Measurements from ENCODE around the gene FER. TPM values are rescaled to one million over a fixed set of nuclear protein-coding genes. Genes with fewer than 3 reads are reported as not detected.
"Not testable (repeated sequence)": the region's sequence is repeated elsewhere in the genome, so short reads cannot be mapped to it uniquely, and the experiment has no call there.

FER gene
- total RNA-seq, 4 donors from 2014 or later, result 16.1 to 25.7 (median 19.1) TPM

GRCh38 chr5:108762660-108763059 is 15.0 kb downstream of the FER start:
- TF ChIP-seq, protein P1, sequence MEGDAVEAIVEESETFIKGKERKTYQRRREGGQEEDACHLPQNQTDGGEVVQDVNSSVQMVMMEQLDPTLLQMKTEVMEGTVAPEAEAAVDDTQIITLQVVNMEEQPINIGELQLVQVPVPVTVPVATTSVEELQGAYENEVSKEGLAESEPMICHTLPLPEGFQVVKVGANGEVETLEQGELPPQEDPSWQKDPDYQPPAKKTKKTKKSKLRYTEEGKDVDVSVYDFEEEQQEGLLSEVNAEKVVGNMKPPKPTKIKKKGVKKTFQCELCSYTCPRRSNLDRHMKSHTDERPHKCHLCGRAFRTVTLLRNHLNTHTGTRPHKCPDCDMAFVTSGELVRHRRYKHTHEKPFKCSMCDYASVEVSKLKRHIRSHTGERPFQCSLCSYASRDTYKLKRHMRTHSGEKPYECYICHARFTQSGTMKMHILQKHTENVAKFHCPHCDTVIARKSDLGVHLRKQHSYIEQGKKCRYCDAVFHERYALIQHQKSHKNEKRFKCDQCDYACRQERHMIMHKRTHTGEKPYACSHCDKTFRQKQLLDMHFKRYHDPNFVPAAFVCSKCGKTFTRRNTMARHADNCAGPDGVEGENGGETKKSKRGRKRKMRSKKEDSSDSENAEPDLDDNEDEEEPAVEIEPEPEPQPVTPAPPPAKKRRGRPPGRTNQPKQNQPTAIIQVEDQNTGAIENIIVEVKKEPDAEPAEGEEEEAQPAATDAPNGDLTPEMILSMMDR (IDR thresholded peaks at IDR 0.05), result no peak
- no peak for TF ChIP-seq POLR2A (IDR thresholded peaks at IDR 0.05)
- WGBS, 2 donors, result 68 to 71% methylated on average over 3 of the region's 3 CpGs
- DNase-seq (ENCODE audit: low spot score in 2 of 2), result no peak
- intact Hi-C loops (cut with DNase I; ENCODE audit: low total_unique reads), result no loop called here
- H3K4me3 ChIP-seq (ENCODE audit: low read depth, poor library complexity, severe bottlenecking), result no peak overlapping the region

GRCh38 chr5:108763222-108763916 is 15.7 kb downstream of the FER start:
- 90 to 91% methylated on average over 3 of the region's 3 CpGs for WGBS, 2 donors
- no peak overlapping the region for H3K4me3 ChIP-seq (ENCODE audit: low read depth, poor library complexity, severe bottlenecking)
- intact Hi-C loops (cut with DNase I; ENCODE audit: low total_unique reads), result no loop called here
- TF ChIP-seq, protein P1 (IDR thresholded peaks at IDR 0.05), result no peak
- no peak for TF ChIP-seq POLR2A (IDR thresholded peaks at IDR 0.05)
- DNase-seq (ENCODE audit: low spot score in 2 of 2), result no peak

DNA sequence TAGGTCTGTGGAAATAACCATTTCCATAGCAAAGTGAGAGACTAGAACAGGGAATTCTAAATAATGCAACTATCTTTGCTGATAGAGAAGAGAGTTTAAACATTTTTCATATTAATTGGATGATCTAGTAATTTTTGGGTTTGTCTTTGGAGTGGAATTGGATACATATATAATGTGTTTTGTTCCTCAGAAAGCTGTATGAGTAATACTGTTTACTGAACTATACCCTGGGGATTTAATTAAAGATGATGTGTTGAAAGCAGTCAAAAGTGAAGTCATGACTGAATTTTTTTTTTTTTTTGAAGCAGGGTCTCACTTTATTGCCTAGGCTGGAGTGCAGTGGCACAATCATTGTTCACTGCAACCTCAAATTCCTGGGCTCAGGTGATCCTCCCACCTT is 17.9 kb downstream of the FER start:
- intact Hi-C loops (cut with DNase I; ENCODE audit: low total_unique reads), result no loop called here
- H3K4me3 ChIP-seq (ENCODE audit: low read depth, poor library complexity, severe bottlenecking), result no peak overlapping the region
- TF ChIP-seq, protein P1 (IDR thresholded peaks at IDR 0.05), result no peak
- TF ChIP-seq POLR2A (IDR thresholded peaks at IDR 0.05), result no peak
- no peak for DNase-seq (ENCODE audit: low spot score in 2 of 2)

DNA sequence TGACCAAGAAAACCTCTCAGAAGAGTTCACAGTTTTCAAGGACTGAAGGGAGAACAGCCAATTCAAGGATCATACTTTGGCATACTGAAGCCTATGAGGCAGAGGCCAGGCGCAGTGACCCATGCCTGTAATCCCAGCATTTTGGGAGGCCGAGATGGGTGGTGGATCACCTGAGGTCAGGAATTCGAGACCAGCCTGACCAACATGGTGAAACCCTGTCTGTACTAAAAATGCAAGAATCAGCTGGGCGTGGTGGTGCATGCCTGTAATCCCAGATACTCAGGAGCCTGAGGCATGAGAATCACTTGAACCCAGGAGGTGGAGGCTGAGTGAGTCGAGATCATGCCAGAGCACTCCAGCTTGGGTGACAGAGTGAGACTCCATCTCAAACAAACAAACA is 19.2 kb downstream of the FER start:
- DNase-seq (ENCODE audit: low spot score in 2 of 2); intact Hi-C loops (cut with DNase I; ENCODE audit: low total_unique reads); H3K4me3 ChIP-seq (ENCODE audit: low read depth, poor library complexity, severe bottlenecking): not testable (repeated sequence)
- 78 to 81% methylated on average over 5 of the region's 5 CpGs for WGBS, 2 donors

GRCh38 chr5:108769352-108769751 is 21.7 kb downstream of the FER start:
- no peak for DNase-seq (ENCODE audit: low spot score in 2 of 2)
- 41 to 66% methylated on average over 1 of the region's 1 CpG for WGBS, 2 donors
- TF ChIP-seq, protein P1 (IDR thresholded peaks at IDR 0.05), result no peak
- no peak for TF ChIP-seq POLR2A (IDR thresholded peaks at IDR 0.05)
- intact Hi-C loops (cut with DNase I; ENCODE audit: low total_unique reads), result no loop called here
- H3K4me3 ChIP-seq (ENCODE audit: low read depth, poor library complexity, severe bottlenecking), result no peak overlapping the region

- no peak for DNase-seq (ENCODE audit: low spot score in 2 of 2)
- 54 to 74% methylated on average over 1 of the region's 1 CpG for WGBS, 2 donors
- H3K4me3 ChIP-seq (ENCODE audit: low read depth, poor library complexity, severe bottlenecking), result no peak overlapping the region
- intact Hi-C loops (cut with DNase I; ENCODE audit: low total_unique reads), result no loop called here
- TF ChIP-seq, protein P1 (IDR thresholded peaks at IDR 0.05), result no peak
These were observed 24.9 kb downstream of the FER start for GRCh38 chr5:108772626-108773025.
